ENCODE results near the gene SUN3. TPM values are rescaled to one million over a fixed set of nuclear protein-coding genes. Genes with fewer than 3 reads are reported as not detected.

The SUN3 gene
- total and polyA plus RNA-seq, 2 of the 8 experiments (the other 6 are each of a cell fraction or from before 2014, with no cell fraction given) = not detected

- no peak for TF ChIP-seq CHD2 (IDR thresholded peaks at IDR 0.05; ENCODE audit: low read length)
Measured at GRCh38 chr7:47944536-47945260, 84.2 kb downstream of the SUN3 start (continued).

Measured in H1 (cell line).